ENCODE measurements around the gene EFNA5.

The EFNA5 gene

GRCh38 chr5:107601076-107601475 lies 69.7 kb downstream of the EFNA5 start:
- DNase-seq = no peak

GRCh38 chr5:107598958-107599357 lies 71.8 kb downstream of the EFNA5 start:
- no peak for DNase-seq

- no peak for DNase-seq
These were observed 72.9 kb downstream of the EFNA5 start for GRCh38 chr5:107597803-107598202.

- DNase-seq = no peak
These were observed 73.5 kb downstream of the EFNA5 start for GRCh38 chr5:107597247-107597646.

- no peak for DNase-seq
These were observed 76.3 kb downstream of the EFNA5 start for GRCh38 chr5:107594253-107595045.

GRCh38 chr5:107593009-107593408 lies 77.7 kb downstream of the EFNA5 start:
- no peak for DNase-seq

GRCh38 chr5:107592515-107592914 lies 78.2 kb downstream of the EFNA5 start:
- DNase-seq = no peak

- DNase-seq = no peak
These were observed 80.1 kb downstream of the EFNA5 start for GRCh38 chr5:107590686-107591085.

- no peak for DNase-seq
These were observed 81.1 kb downstream of the EFNA5 start for GRCh38 chr5:107589520-107590193.

- no peak for DNase-seq
These were observed 88.1 kb downstream of the EFNA5 start for GRCh38 chr5:107582625-107583024.

- DNase-seq = no peak
These were observed 89.6 kb downstream of the EFNA5 start for GRCh38 chr5:107580889-107581820.

- no peak for DNase-seq
These were observed 92.6 kb downstream of the EFNA5 start for GRCh38 chr5:107578051-107578635.

GRCh38 chr5:107577394-107577950 lies 93.3 kb downstream of the EFNA5 start:
- DNase-seq = no peak

- no peak for DNase-seq
These were observed 93.9 kb downstream of the EFNA5 start for GRCh38 chr5:107576736-107577393.

- DNase-seq = no peak
These were observed 94.6 kb downstream of the EFNA5 start for GRCh38 chr5:107576155-107576554.

- no peak for DNase-seq
These were observed 96.5 kb downstream of the EFNA5 start for GRCh38 chr5:107574287-107574686.

- DNase-seq = no peak
These were observed 97.9 kb downstream of the EFNA5 start for GRCh38 chr5:107572715-107573368.

GRCh38 chr5:107571621-107572536 lies 98.9 kb downstream of the EFNA5 start:
- DNase-seq = peak; percentile 87

- peak; percentile 13 for DNase-seq
These were observed 99.8 kb downstream of the EFNA5 start for GRCh38 chr5:107570805-107571531.

- no peak for DNase-seq
These were observed 100.6 kb downstream of the EFNA5 start for GRCh38 chr5:107570181-107570580.

Measured in activated naive CD4-positive, alpha-beta T cell treated with Interleukin-2 at 50 U/mL for 16 hours (primary cell).